HPDE6-E6E7 (cell line): ENCODE measurements around the gene AXIN1.
A peak's percentile ranks its signal among the peaks of the same experiment; 100 is the strongest.

Experiments
- DNase-seq: peaks from one replicate; pipeline ENCODE4 v3.0.0; 2011; ENCODE audit warnings: missing footprints; ENCODE audit errors: extremely low spot score

The AXIN1 gene

DNA sequence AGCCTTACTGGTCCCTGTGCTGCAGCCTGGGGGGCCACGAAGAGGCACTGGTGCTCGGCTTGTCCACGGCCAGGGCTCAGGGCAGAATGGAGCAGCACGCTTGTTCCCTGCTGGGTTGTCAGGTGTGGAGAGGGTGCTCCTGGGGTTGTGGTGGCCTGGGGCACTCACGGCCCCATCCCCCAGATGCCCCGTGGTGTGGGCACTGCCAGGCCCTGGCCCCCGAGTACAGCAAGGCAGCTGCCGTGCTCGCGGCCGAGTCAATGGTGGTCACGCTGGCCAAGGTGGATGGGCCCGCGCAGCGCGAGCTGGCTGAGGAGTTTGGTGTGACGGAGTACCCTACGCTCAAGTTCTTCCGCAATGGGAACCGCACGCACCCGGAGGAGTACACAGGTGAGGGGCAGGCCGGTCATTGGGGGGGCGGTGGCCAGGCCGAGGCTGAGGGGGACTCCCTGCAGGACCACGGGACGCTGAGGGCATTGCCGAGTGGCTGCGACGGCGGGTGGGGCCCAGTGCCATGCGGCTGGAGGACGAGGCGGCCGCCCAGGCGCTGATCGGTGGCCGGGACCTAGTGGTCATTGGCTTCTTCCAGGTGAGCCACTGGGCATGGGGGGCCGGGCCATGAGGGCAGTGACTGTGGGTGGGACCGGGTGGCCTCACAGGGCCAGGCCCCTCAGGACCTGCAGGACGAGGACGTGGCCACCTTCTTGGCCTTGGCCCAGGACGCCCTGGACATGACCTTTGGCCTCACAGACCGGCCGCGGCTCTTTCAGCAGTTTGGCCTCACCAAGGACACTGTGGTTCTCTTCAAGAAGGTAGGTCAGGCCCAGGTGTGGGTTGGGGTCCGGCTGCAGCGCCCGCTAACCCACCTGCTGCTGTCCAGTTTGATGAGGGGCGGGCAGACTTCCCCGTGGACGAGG, 68.1 kb downstream of the AXIN1 start:
- no peak for DNase-seq

DNA sequence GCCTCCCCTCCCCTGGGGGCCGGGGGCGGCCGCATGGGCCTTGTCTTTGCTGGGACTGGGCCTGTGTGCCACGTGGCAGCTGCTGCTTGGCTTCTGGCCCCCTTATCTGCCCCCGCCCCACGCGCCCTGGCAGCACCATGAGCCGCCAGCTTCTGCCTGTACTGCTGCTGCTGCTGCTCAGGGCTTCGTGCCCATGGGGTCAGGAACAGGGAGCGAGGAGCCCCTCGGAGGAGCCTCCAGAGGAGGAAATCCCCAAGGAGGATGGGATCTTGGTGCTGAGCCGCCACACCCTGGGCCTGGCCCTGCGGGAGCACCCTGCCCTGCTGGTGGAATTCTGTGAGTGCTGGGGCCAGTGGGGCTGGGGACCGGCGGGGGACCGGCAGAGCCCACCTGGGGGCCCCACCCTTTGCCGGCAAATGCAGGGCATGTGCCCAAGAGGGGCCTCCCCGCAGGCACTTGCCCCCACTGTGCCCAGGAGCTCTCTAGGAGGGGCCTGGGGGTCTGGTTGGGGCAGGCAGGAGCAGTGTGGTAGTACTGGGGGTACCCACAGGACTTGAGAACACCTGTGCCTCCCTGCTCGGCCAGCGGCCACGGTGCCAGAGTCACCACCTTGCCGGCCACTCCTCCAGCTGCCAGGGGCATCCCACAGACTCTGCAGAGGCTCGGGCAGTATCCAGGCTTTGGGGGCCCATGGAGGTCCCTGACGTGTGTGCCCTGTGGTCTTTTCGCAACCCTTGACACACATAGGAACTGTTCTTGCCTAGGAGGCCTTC, 69.3 kb downstream of the AXIN1 start, which contains the start of gene PDIA2:
Gene PDIA2 (plus strand): TSS at position 132 of the 773 bp plus-strand sequence. CDS start 6 bp downstream, at position 138.
- no peak for DNase-seq

DNA sequence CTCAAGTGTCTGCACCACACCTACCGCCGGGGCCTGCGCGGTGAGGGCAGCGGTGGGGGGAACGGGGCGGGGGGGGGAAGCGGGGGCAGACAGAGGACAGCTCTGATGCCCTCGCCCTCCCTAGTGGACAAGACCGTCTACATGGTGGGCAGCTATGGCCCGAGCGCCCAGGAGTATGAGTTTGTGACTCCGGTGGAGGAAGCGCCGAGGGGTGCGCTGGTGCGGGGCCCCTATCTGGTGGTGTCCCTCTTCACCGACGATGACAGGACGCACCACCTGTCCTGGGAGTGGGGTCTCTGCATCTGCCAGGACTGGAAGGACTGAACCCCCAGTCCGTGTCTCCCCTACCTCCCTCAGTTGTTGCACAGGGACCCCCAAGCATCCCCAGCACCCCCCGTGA, 70.0 kb downstream of the AXIN1 start:
- DNase-seq = no peak

DNA sequence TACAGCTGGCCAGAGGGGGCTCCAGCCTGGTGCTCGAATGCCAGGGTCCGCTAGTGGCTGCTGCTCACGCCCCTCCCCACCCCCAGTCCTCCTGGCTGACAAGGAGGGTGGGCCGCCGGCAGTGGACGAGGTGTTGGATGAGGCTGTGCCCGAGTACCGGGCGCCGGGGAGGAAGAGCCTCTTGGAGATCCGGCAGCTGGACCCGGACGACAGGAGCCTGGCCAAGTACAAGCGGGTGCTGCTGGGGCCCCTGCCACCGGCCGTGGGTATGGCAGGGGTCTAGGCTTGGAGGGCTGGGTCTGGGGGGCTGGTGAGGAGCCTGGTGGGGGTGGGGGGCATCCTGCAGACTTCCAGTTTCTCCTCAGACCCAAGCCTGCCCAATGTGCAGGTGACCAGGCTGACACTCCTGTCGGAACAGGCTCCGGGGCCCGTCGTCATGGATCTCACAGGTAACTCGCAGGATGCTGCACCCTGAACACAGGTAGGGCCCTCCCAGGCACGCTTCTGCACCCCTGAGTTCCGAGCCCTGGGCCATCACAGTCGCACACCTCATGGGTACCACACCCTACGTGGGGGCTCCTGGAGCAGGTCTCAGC, 70.8 kb downstream of the AXIN1 start:
- DNase-seq = no peak

DNA sequence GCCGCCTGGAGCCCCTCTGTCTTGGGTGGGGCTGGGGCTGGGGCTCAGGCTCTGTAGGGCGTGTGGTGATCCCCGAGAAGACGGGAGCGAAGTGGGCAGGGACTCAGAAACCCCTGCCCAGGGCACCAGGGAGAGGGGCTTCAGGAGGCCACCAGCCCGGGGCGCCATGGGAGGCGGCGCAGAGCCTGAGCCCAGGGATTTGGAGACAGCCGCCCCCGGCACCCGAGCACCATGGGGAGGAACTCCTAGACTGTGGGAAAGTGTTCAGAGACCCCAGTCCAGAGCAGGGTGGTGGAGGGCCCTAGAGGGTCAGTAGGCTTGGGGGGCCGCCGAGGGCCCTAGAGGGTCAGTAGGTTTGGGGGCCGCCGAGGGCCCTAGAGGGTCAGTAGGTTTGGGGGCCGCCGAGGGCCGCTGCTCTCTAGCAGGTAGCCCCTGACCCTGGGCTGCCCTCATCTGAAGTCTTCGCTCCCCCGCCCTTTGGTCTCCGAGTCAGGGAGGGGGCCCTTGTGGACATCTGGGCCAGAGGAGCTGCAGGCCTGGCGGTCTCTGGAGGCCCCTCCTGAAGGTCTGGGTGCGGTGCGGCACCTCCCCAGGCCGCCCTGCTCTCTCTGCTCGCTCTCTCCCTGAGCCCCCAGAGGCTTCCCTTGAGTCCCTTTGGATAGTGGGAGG, 71.4 kb downstream of the AXIN1 start:
- DNase-seq = no peak

DNA sequence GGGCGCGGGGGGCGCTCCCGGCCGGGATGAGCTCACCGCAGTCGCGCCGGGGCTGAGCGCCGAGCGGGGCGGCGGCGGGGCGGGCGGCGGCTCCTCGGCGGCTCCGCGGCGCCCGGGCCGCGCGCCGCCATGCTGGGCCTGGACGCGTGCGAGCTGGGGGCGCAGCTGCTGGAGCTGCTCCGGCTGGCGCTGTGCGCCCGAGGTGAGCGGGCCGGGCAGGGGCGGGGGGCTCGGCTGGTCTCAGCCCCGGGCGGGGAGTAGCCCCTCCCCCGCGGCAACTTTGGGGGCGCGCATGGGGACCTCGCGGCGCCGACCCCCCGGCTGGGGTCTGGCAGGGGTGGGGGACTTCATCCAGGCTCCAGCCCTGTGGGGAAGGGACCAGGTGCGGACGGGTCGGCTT, 72.0 kb downstream of the AXIN1 start, which contains the start of gene ARHGDIG:
Gene ARHGDIG (plus strand): TSS at position 40 of the 400 bp plus-strand sequence. CDS start 90 bp downstream, at position 130.
- DNase-seq = no peak

DNA sequence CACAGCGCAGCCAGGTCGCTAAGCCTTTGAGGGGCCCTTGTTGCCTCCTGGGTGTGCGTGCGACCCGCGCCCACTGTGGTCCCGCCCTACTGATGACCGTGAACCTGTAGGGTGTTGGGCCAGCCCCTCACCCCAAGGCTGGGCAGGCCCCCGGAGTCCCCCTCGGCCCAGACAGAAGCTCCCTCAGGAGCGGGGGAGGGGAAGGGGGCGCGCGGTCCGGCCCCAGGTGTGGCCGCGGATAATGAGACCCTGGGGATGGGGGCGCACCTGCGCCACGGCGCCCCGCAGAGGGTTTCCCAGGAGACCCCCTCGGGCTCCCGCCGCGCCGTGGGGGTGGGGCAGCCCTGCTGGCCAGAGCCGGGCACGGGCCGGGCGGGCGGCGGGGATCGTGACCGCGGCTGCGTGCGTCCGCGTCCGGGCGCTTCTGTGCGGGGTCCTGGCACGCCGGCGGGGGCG, 72.5 kb downstream of the AXIN1 start:
- no peak for DNase-seq

DNA sequence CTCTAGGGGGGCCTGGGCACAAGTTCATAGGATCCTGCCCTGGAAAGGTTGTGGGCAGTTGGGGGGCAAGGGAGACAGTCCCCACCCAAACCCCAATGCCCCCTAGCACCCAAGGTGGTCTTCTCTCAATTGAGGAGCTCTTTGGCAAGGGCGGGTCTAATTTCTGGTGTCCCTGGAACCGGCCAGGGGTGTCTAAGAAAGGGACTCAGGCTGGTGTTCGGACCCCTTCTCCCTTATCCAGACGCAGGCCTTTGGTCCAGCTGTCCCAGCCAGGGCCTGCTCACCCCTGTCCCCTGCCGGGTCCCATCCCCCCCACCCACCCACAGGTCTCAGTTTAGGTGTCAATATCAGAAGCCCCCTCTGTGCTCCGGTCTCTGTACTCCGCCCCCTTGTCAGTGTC, 73.0 kb downstream of the AXIN1 start:
- no peak for DNase-seq

DNA sequence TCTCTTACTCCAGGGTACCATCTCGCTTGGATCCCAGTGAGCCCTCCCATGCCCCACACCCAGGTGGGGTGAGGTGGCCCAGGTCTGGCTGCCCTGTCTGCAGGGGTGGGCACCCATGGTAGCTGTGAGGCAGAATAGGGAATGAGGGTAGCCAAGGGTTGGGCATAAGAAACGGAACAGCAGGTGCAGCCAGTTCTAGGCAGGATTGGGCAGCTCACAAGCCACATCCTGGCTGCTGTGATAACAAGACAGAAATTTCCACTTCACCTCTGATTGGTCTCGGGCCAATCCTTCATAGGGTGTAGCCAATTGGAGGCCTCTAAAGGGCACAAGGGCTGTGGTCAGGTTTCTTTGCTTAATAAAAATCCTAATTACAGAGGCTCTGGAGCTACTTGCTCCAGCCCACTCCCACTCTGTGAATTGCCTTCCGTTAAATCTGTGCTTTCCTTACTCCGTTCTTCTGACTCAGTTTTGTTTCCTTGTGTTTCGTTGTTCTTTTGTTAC, 73.6 kb downstream of the AXIN1 start:
- no peak for DNase-seq

DNA sequence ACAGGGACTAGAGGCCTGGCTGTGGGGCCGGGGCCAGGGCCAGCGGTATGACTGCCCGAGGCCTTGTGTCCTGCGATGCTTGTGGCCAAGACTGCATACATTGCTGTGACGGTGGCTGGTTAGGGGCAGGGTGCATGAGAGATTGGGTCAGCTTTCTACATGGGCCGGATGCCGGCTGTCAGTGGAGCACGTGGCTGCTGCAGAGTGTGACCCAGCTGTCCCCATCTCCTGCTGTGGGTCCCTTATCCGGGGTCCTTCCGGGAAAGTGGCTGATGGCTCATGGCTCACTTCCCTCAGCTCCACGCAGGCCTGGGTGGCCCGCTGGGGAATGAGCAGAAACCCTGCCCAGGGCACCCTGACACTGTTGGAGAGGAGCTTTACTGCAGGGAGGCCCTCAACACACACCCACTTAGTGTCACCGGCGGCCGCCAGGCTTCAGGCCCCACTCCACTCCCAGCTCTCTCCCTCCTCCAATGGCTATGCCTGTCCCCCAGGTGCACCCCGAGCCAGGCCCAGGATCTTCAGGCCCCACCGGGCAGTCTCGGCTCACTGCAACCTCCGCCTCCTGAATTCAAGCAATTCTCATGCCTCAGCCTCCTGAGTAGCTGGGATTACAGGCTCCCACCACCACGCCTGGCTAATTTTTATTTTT, 76.0 kb downstream of the AXIN1 start:
- no peak for DNase-seq

DNA sequence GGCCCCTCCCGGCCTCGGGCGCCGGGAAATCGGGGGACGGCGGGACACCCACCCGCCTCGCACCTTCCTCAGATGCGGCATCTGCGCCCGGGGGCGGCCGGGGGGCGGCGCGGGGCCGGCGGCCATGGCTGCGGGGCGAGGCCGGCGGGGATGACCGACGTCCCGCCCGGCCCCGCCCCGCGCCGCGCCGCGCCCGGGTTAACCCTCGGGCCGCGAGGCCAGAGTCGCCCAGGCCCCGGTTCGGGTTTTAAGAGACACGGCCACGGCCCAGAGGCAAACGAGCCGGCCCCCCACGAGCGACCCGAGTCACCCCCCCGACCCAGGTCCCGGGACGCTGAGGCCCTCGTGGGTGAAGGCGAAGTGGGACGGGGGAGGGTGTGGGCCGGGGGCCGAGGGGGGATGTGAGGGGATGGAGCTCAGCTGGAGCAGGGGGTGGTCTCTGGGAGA, 76.7 kb downstream of the AXIN1 start, which contains the start of gene RGS11:
Gene RGS11 (minus strand): TSS at position 159 of the 447 bp plus-strand sequence. CDS start 33 bp downstream, at position 126.
- DNase-seq = no peak

DNA sequence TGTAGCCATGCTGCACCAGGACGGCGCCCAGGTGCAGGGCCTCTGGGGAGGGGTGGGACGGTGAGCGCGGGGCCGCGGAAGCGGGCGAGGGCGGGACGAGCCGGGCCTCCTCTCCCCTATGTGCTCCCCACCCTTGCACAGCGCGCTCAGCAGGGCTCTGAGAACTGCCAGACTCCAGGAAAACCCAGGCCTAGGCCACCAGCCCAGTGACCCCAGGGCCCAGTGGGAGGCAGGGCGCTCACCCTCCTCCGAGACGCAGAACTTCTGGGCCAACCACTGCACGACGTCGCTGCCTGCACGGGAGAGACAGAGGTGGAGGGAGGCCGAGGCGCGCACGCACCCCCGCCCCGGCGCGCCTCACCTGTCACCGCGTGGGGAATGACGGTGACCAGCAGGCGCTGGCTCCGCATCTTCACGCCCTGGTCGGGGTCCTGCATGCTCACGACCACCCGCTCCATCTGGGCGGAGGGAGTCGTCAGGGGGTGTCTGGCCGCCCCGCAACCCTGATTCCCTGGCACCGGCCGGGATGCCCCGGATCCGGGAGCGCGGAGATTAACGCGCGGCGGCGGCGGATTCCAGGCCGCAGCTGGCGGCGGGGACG, 77.4 kb downstream of the AXIN1 start:
- DNase-seq = no peak

DNA sequence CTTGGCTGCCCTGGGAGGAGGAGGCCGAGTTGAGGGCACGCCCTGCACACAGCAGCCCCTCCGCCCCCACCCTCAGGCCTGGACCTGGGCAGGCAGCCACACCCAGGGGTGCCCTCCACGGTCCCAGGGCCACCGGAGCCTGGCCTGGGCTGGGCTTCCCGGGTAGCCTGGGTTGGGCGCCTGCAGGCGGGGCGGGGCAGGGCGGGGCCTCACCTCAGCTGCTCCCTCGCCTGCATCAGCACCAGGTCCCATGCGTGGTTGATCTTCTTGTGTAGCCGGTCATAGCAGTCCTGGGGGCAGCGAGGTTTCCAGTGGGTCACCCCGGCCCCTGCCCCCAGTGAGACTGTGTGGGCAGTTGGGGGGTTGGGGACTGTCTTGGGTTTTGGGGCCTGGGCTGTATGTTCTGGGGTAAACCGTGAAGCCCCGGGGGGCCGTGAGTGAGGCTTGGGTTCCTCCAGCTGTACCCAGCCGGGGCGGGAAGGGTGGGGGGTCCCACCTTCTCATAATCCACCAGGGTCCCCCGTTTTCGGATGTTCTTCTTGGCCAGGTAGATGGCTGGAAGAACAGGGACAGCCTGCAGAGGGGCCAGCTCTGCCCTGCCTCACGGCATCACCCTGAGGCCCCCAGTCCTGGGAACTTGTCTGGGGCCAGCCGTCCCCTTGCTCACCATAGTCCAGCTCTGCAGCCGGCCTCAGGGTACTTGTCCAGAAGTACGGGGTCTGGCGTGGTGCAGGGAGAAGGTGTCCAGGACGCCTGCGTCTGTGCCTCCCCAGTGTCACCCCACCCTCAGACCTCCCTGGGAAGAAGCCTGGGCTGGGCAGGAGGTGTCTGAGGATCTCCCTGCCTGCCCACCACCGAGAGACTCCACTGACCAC, 78.7 kb downstream of the AXIN1 start:
- DNase-seq = peak; percentile 53

DNA sequence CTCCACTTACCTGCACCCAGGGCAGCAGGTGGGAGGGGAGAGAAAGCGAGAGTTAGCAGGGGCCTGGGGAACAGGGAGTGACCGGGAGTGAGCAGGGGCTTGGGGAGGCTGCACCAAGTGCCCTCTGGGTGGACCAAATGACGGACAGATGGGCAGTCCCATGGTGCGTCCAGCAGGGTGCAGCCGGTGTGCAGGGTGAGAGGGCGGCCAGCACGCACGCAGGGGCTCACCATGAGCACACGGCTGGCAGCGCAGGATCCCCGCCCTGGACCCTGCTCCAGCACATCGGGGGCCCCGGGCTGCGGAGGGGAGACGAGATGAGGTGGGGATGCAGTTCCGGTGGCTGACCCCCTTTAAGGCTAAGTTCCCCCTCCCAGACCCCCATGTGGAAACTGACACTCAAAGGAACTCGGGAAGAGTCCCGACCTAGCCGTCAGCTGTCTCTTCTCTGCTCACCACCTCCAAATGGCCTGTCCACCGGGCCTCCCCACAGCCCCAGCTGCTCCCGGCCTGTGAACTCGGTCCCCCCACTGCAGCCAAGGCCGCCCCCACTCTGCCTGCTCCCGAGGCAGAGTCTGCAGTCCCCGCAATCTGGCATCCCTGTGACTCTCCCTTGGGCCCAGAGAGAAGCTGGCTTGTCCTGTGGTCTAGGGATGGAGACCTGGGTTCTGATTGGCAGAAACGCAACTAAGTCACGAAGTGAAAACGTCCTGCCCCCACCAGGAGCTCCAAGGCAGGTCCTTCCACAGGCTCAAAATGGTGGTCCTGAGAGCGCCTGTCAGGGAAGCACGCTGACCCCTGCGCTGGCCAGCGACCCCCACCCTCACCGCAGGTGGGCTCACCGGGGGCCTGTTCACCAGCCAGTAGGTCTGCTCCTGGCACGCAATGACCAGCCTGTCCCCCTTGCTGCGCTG, 79.6 kb downstream of the AXIN1 start:
- no peak for DNase-seq

DNA sequence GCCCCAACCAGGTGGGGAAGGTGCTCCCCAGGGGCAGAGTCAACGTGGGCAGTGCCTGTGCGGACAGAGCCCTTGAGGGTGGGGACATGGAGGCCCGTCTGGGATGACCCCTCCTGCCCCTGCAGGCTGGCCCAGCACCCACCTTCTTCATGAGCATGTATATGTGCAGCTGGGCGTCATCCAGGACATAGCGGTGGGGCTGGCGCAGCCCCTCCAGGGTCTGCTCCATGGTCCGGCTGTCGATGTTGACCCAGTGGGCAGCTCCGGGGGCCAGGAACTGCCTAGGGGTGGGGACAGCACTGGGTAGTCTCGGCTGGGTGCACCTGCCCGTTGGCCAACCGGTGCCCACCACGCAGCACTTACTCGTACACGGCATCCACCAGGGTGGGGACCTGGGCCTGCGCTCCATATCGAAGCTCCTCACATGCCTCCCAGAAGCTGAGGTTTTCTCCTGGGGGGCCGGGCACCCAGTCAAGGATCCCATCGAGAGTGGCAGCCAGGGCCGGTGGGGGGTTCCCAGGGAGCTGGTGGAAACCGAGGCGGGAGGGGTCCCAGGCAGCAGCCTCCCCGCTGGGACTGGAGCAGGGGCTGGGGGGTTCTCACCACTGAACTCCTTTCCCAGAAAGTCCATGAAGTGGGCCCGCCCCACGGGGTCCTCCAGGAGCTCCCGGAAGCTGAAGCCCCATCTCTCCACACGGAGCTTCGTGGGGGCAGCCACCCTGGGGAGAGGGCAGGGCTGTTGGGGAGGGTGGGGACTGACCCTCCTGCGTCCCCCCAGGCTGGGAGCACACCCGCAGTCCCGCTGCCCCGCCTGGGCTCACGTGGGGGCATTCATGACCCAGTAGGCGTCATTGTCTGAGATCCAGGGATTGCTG, 81.9 kb downstream of the AXIN1 start:
- no peak for DNase-seq

DNA sequence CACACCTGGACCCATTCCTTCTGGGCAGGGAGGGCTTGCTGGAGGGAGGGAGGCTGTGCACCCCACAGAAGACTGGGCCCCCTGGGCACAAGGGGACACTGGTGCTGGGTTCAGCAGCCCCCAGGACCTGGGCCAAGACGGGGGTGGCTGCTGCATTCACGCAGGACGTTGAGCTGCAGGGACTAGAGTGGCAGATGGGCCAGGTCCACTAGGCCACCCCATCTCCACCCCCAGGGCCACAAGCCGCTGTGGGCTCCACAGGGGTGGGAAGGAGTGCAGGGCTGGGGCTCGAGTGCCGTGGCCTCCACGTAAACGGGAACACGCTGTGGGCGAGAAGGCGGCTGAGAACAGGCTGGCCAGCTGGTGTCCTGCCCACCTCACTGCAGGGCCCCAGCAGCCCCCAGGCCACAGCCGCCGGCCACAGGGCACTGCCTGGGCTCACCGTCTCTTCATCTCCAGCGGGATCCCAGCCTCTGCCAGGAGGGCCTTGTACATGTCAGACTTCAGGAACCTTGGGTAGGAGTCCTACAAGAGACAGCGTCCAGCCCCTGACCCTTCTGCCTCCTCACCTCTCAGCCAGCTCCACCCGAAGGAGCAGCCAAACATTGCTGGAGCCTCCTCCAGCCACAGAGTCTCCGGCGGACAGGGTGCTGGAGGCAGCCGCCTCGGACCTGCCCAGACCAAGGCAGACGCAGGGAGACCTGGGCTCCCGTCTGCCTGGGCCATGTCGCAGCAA, 83.3 kb downstream of the AXIN1 start:
- DNase-seq = no peak
